ENCODE measurements around the gene PRUNE1.

PRUNE1 gene

DNA sequence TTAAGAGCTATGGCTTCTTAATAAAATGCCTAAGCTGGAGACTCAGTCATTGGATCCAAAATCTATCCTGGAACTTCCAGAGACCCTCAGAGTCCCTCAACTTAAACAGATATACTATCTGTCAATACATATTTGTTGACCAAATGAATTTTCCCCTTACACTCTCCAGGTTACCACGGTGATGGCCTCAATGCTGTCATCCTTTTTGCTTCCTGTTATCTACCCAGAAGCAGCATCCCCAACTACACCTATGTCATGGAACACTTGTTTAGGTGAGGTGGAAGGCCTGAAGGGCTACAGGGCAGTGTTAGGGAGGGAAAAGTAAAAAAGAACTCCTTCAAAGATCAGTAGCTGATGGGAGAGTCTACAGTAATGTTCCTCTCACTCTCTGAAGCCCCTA lies 34.9 kb downstream of the PRUNE1 start:
- Histone ChIP-seq H3K36me3 (ENCODE audit: insufficient read depth) (no peaks in the 10 kb centered on the region), H3K79me2 (ENCODE audit: insufficient read depth, low read depth) (no peaks in the 10 kb centered on the region), H3K27ac (no peak overlapping the region), H3K4me1 (ENCODE audit: low read depth, poor library complexity, severe bottlenecking) (peaks cover 6% of the 10 kb centered on the region), H4K20me1 (ENCODE audit: insufficient read depth) (no peaks in the 10 kb centered on the region; the same call in 1 of the 2 replicates), H3K27me3 (ENCODE audit: insufficient read depth, low read depth) (no peaks in the 10 kb centered on the region), H3K4me2 (no peak overlapping the region), H3K4me3 (IDR thresholded peaks at IDR 0.05; ENCODE audit: insufficient read depth, low read depth, low read length) (no peak overlapping the region), H2AFZ (ENCODE audit: low read depth) (no peak overlapping the region), H3K9ac (no peak overlapping the region)
- TF ChIP-seq, protein P1, sequence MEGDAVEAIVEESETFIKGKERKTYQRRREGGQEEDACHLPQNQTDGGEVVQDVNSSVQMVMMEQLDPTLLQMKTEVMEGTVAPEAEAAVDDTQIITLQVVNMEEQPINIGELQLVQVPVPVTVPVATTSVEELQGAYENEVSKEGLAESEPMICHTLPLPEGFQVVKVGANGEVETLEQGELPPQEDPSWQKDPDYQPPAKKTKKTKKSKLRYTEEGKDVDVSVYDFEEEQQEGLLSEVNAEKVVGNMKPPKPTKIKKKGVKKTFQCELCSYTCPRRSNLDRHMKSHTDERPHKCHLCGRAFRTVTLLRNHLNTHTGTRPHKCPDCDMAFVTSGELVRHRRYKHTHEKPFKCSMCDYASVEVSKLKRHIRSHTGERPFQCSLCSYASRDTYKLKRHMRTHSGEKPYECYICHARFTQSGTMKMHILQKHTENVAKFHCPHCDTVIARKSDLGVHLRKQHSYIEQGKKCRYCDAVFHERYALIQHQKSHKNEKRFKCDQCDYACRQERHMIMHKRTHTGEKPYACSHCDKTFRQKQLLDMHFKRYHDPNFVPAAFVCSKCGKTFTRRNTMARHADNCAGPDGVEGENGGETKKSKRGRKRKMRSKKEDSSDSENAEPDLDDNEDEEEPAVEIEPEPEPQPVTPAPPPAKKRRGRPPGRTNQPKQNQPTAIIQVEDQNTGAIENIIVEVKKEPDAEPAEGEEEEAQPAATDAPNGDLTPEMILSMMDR (conservative IDR thresholded peaks at IDR 0.05; ENCODE audit: low read depth, low read length), result no peak

DNA sequence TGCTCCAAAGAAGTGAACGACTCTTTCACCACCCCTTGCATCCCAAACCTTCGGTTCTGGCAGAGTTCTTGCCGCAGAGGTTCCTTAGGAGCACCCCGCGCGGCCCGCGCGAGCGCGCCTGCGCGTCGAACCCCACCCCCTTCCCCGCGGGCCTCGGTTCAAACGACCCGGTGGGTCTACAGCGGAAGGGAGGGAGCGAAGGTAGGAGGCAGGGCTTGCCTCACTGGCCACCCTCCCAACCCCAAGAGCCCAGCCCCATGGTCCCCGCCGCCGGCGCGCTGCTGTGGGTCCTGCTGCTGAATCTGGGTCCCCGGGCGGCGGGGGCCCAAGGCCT lies 39.3 kb downstream of the PRUNE1 start, which contains the start of gene C1orf56:
C1orf56 (plus strand) TSS at position 161 of the 334 bp plus-strand sequence; CDS start at position 258, 97 bp downstream.
- TF ChIP-seq, protein P1 (conservative IDR thresholded peaks at IDR 0.05; ENCODE audit: low read depth, low read length), result no peak

DNA sequence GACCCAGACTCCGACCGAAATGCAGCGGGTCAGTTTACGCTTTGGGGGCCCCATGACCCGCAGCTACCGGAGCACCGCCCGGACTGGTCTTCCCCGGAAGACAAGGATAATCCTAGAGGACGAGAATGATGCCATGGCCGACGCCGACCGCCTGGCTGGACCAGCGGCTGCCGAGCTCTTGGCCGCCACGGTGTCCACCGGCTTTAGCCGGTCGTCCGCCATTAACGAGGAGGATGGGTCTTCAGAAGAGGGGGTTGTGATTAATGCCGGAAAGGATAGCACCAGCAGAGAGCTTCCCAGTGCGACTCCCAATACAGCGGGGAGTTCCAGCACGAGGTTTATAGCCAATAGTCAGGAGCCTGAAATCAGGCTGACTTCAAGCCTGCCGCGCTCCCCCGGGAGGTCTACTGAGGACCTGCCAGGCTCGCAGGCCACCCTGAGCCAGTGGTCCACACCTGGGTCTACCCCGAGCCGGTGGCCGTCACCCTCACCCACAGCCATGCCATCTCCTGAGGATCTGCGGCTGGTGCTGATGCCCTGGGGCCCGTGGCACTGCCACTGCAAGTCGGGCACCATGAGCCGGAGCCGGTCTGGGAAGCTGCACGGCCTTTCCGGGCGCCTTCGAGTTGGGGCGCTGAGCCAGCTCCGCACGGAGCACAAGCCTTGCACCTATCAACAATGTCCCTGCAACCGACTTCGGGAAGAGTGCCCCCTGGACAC lies 39.8 kb downstream of the PRUNE1 start:
- no peaks in the 10 kb centered on the region for H3K79me2 ChIP-seq (ENCODE audit: insufficient read depth, low read depth)
- peak overlapping the region; percentile 71 for H2AFZ ChIP-seq (ENCODE audit: low read depth)
- H3K27me3 ChIP-seq (ENCODE audit: insufficient read depth, low read depth), result no peaks in the 10 kb centered on the region
- H3K9ac ChIP-seq, result peak overlapping the region; percentile 47
- H3K4me1 ChIP-seq (ENCODE audit: low read depth, poor library complexity, severe bottlenecking), result peaks cover 26% of the 10 kb centered on the region
- TF ChIP-seq, protein P1 (conservative IDR thresholded peaks at IDR 0.05; ENCODE audit: low read depth, low read length), result peak; percentile 86
- peaks cover 6% of the 10 kb centered on the region; the same call in 1 of the 2 replicates for H3K36me3 ChIP-seq (ENCODE audit: insufficient read depth)
- H3K4me3 ChIP-seq (IDR thresholded peaks at IDR 0.05; ENCODE audit: insufficient read depth, low read depth, low read length), result peak overlapping the region; percentile 95
- peak overlapping the region; percentile 5; the same call in 1 of the 2 replicates for H3K27ac ChIP-seq
- peak overlapping the region; percentile 41 for H3K4me2 ChIP-seq
- no peaks in the 10 kb centered on the region; the same call in 1 of the 2 replicates for H4K20me1 ChIP-seq (ENCODE audit: insufficient read depth)

More for the DNA sequence above, 39.3 kb downstream of the PRUNE1 start, which contains the start of gene C1orf56:
- Histone ChIP-seq H3K79me2 (ENCODE audit: insufficient read depth, low read depth) (no peaks in the 10 kb centered on the region), H3K4me1 (ENCODE audit: low read depth, poor library complexity, severe bottlenecking) (peaks cover 26% of the 10 kb centered on the region), H3K4me3 (IDR thresholded peaks at IDR 0.05; ENCODE audit: insufficient read depth, low read depth, low read length) (peak within 1 kb of the TSS; percentile 95), H4K20me1 (ENCODE audit: insufficient read depth) (no peaks in the 10 kb centered on the region; the same call in 1 of the 2 replicates), H3K9ac (peak within 1 kb of the TSS; percentile 47), H3K4me2 (peak within 1 kb of the TSS; percentile 41), H3K27ac (peak within 1 kb of the TSS; percentile 5; the same call in 1 of the 2 replicates), H2AFZ (ENCODE audit: low read depth) (peak within 1 kb of the TSS; percentile 71), H3K36me3 (ENCODE audit: insufficient read depth) (peaks cover under 1% of the 10 kb centered on the region; the same call in 1 of the 2 replicates), H3K27me3 (ENCODE audit: insufficient read depth, low read depth) (no peaks in the 10 kb centered on the region)

DNA sequence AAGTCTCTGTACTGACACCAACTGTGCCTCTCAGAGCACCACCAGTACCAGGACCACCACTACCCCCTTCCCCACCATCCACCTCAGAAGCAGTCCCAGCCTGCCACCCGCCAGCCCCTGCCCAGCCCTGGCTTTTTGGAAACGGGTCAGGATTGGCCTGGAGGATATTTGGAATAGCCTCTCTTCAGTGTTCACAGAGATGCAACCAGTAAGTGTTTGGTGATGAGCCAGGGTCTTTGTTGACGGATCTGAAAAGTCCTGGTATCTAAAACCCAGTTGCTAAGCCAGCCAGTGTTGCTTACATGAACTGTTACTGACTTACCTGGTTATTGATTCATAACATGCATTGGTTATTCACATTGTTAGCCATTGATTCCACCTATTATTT lies 40.4 kb downstream of the PRUNE1 start:
- Histone ChIP-seq H4K20me1 (ENCODE audit: insufficient read depth) (no peaks in the 10 kb centered on the region), H3K27me3 (ENCODE audit: insufficient read depth, low read depth) (no peaks in the 10 kb centered on the region), H3K4me2 (peak overlapping the region; percentile 41; the same call in 1 of the 2 replicates), H3K36me3 (ENCODE audit: insufficient read depth) (peaks cover 10% of the 10 kb centered on the region; the same call in 1 of the 2 replicates), H3K79me2 (ENCODE audit: insufficient read depth, low read depth) (no peaks in the 10 kb centered on the region), H3K9ac (no peak overlapping the region; the same call in 1 of the 2 replicates), H2AFZ (ENCODE audit: low read depth) (peak overlapping the region; percentile 71; the same call in 1 of the 2 replicates), H3K4me1 (ENCODE audit: low read depth, poor library complexity, severe bottlenecking) (peaks cover 26% of the 10 kb centered on the region), H3K4me3 (IDR thresholded peaks at IDR 0.05; ENCODE audit: insufficient read depth, low read depth, low read length) (no peak overlapping the region), H3K27ac (no peak overlapping the region; the same call in 1 of the 2 replicates)
- TF ChIP-seq, protein P1 (conservative IDR thresholded peaks at IDR 0.05; ENCODE audit: low read depth, low read length), result peak; percentile 64
